Brain microvascular endothelial cell (primary cell): ENCODE data around the gene KCNIP4.
A peak's percentile ranks its signal among the peaks of the same experiment; 100 is the strongest.
"Not testable (repeated sequence)": the region's sequence is repeated elsewhere in the genome, so short reads cannot be mapped to it uniquely, and the experiment has no call there.

Experiments used
- DNase-seq: peaks from one replicate; pipeline ENCODE4 v3.0.0-alpha.2; 2020
- H3K27ac ChIP-seq: fragments of 250-450 bp; sonication (Bioruptor Pico); 2 replicates; pipeline ENCODE4 v1.5.1; 2020; ENCODE audit warnings: mild to moderate bottlenecking, moderate library complexity
- H3K27me3 ChIP-seq: fragments of 250-450 bp; sonication (Bioruptor Pico); replicated peaks from 2 replicates; pipeline ENCODE4 v1.5.1; 2020; ENCODE audit warnings: mild to moderate bottlenecking
- H3K36me3 ChIP-seq: fragments of 250-450 bp; sonication (Bioruptor Pico); replicated peaks from 2 replicates; pipeline ENCODE4 v1.5.1; 2020; ENCODE audit warnings: mild to moderate bottlenecking
- H3K4me3 ChIP-seq: 2 replicates; pipeline ENCODE4 v1.5.1; 2011; ENCODE audit warnings: low read depth, mild to moderate bottlenecking, control low read depth, low read length, moderate library complexity
- CTCF ChIP-seq: IDR thresholded peaks from 2 replicates; pipeline ENCODE4 v1.5.1; 2011; ENCODE audit warnings: low read depth, mild to moderate bottlenecking, moderate library complexity, low read length, control low read depth, inconsistent platforms; ENCODE audit errors: missing control alignments
- in situ Hi-C: cut with HindIII; loops from 2 replicates; pipeline ENCODE4 v1.10.0; 2017; ENCODE audit warnings: low sequenced_read_pairs, low pct_ligation_motif_present

KCNIP4 gene

GRCh38 chr4:20752641-20753040 lies 1195.9 kb downstream of the KCNIP4 start:
- Histone ChIP-seq H3K36me3 (no peaks in the 10 kb centered on the region), H3K27ac (no peak overlapping the region), H3K4me3 (no peak overlapping the region), H3K27me3 (no peaks in the 10 kb centered on the region)
- no peak for DNase-seq
- in situ Hi-C loops = no loop called here
- no peak for TF ChIP-seq CTCF

- H3K27ac ChIP-seq, H3K36me3 ChIP-seq, DNase-seq, H3K27me3 ChIP-seq, in situ Hi-C loops, H3K4me3 ChIP-seq: not testable (repeated sequence)
Observed at GRCh38 chr4:20746000-20746399, 1202.6 kb downstream of the KCNIP4 start.

- no peak for DNase-seq
- Histone ChIP-seq H3K4me3 (no peak overlapping the region), H3K36me3 (peaks cover 3% of the 10 kb centered on the region), H3K27me3 (no peaks in the 10 kb centered on the region), H3K27ac (no peak overlapping the region)
- in situ Hi-C loops = no loop called here
- TF ChIP-seq CTCF = no peak
Observed at GRCh38 chr4:20735931-20736330, 1212.6 kb downstream of the KCNIP4 start.

GRCh38 chr4:20724915-20725314 lies 1223.7 kb downstream of the KCNIP4 start:
- no peak overlapping the region for H3K27ac ChIP-seq
- DNase-seq = no peak
- in situ Hi-C loops = no loop called here
- no peak for TF ChIP-seq CTCF
- H3K4me3 ChIP-seq = no peak overlapping the region
- no peaks in the 10 kb centered on the region for H3K27me3 ChIP-seq
- H3K36me3 ChIP-seq = peaks cover 9% of the 10 kb centered on the region

GRCh38 chr4:20723463-20723862 lies 1225.1 kb downstream of the KCNIP4 start:
- H3K36me3 ChIP-seq = peaks cover 9% of the 10 kb centered on the region
- no peak overlapping the region for H3K4me3 ChIP-seq
- in situ Hi-C loops = no loop called here
- no peak for DNase-seq
- H3K27me3 ChIP-seq = no peaks in the 10 kb centered on the region
- TF ChIP-seq CTCF = no peak
- H3K27ac ChIP-seq = no peak overlapping the region

GRCh38 chr4:20723019-20723418 lies 1225.6 kb downstream of the KCNIP4 start:
- peaks cover 9% of the 10 kb centered on the region for H3K36me3 ChIP-seq
- H3K27me3 ChIP-seq = no peaks in the 10 kb centered on the region
- H3K27ac ChIP-seq = no peak overlapping the region
- peak; percentile 11 for DNase-seq
- no peak for TF ChIP-seq CTCF
- H3K4me3 ChIP-seq = no peak overlapping the region
- in situ Hi-C loops = no loop called here
